ENCODE data around the gene INHA.

INHA gene

GRCh38 chr2:219545943-219546352, 26.2 kb upstream of the INHA start:
- no peak for TF ChIP-seq GATA1 (IDR thresholded peaks at IDR 0.05; ENCODE audit: low read depth, low read length)
- TF ChIP-seq POLR2A (IDR thresholded peaks at IDR 0.05; ENCODE audit: low read length), result no peak
- DNase-seq, result no peak

GRCh38 chr2:219547621-219548020, 24.5 kb upstream of the INHA start:
- TF ChIP-seq GATA1 (IDR thresholded peaks at IDR 0.05; ENCODE audit: low read depth, low read length) (no peak), POLR2A (IDR thresholded peaks at IDR 0.05; ENCODE audit: low read length) (no peak)

GRCh38 chr2:219548990-219549389, 23.1 kb upstream of the INHA start:
- no peak for TF ChIP-seq POLR2A (IDR thresholded peaks at IDR 0.05; ENCODE audit: low read length)
- TF ChIP-seq GATA1 (IDR thresholded peaks at IDR 0.05; ENCODE audit: low read depth, low read length), result no peak
- DNase-seq, result no peak

More at GRCh38 chr2:219547621-219548020, 24.5 kb upstream of the INHA start:
- DNase-seq, result no peak

- no peak for DNase-seq
- no peak for TF ChIP-seq POLR2A (IDR thresholded peaks at IDR 0.05; ENCODE audit: low read length)
- no peak for TF ChIP-seq GATA1 (IDR thresholded peaks at IDR 0.05; ENCODE audit: low read depth, low read length)
Observed at GRCh38 chr2:219549619-219550018, 22.5 kb upstream of the INHA start.

- peak; percentile 82 to 83 for DNase-seq
- TF ChIP-seq GATA1 (IDR thresholded peaks at IDR 0.05; ENCODE audit: low read depth, low read length), result no peak
- no peak for TF ChIP-seq POLR2A (IDR thresholded peaks at IDR 0.05; ENCODE audit: low read length)
Observed at GRCh38 chr2:219551441-219552381, 20.4 kb upstream of the INHA start.

GRCh38 chr2:219552382-219553167, 19.5 kb upstream of the INHA start:
- no peak for TF ChIP-seq POLR2A (IDR thresholded peaks at IDR 0.05; ENCODE audit: low read length)
- TF ChIP-seq GATA1 (IDR thresholded peaks at IDR 0.05; ENCODE audit: low read depth, low read length), result no peak
- peak; percentile 81 to 88 for DNase-seq

- DNase-seq, result no peak
- TF ChIP-seq GATA1 (IDR thresholded peaks at IDR 0.05; ENCODE audit: low read depth, low read length) (no peak), POLR2A (IDR thresholded peaks at IDR 0.05; ENCODE audit: low read length) (no peak)
Observed at GRCh38 chr2:219553168-219553417, 19.0 kb upstream of the INHA start.

GRCh38 chr2:219553463-219553963, 18.6 kb upstream of the INHA start:
- DNase-seq, result no peak
- TF ChIP-seq POLR2A (IDR thresholded peaks at IDR 0.05; ENCODE audit: low read length) (no peak), GATA1 (IDR thresholded peaks at IDR 0.05; ENCODE audit: low read depth, low read length) (no peak)

GRCh38 chr2:219554350-219554749, 17.8 kb upstream of the INHA start:
- TF ChIP-seq GATA1 (IDR thresholded peaks at IDR 0.05; ENCODE audit: low read depth, low read length) (no peak), POLR2A (IDR thresholded peaks at IDR 0.05; ENCODE audit: low read length) (no peak)
- DNase-seq, result no peak

- no peak for DNase-seq
- TF ChIP-seq GATA1 (IDR thresholded peaks at IDR 0.05; ENCODE audit: low read depth, low read length) (no peak), POLR2A (IDR thresholded peaks at IDR 0.05; ENCODE audit: low read length) (no peak)
Observed at GRCh38 chr2:219555956-219556355, 16.2 kb upstream of the INHA start.

- DNase-seq, result no peak
Observed at GRCh38 chr2:219556413-219556812, 15.7 kb upstream of the INHA start.

GRCh38 chr2:219557320-219557719, 14.8 kb upstream of the INHA start:
- DNase-seq, result no peak

More at GRCh38 chr2:219556413-219556812, 15.7 kb upstream of the INHA start:
- no peak for TF ChIP-seq GATA1 (IDR thresholded peaks at IDR 0.05; ENCODE audit: low read depth, low read length)
- no peak for TF ChIP-seq POLR2A (IDR thresholded peaks at IDR 0.05; ENCODE audit: low read length)

GRCh38 chr2:219557791-219558785, 14.0 kb upstream of the INHA start:
- no peak for DNase-seq
- TF ChIP-seq GATA1 (IDR thresholded peaks at IDR 0.05; ENCODE audit: low read depth, low read length) (no peak), POLR2A (IDR thresholded peaks at IDR 0.05; ENCODE audit: low read length) (no peak)

More at GRCh38 chr2:219557320-219557719, 14.8 kb upstream of the INHA start:
- no peak for TF ChIP-seq POLR2A (IDR thresholded peaks at IDR 0.05; ENCODE audit: low read length)
- no peak for TF ChIP-seq GATA1 (IDR thresholded peaks at IDR 0.05; ENCODE audit: low read depth, low read length)
